Transverse colon (tissue), 4 donors: ENCODE results near the gene UNC5B. TPM values are rescaled to one million over a fixed set of nuclear protein-coding genes. Genes with fewer than 3 reads are reported as not detected.

ENCODE experiments used
- DNase-seq: peaks from one replicate; pipeline ENCODE4 v3.0.0-alpha.2; 2019
- H3K27ac ChIP-seq, 4 donors: fragments of 200-600 bp; sonication (generic); 2 replicates each; pipeline ENCODE4 v1.5.1; 2016 to 2018; ENCODE audit warnings: inconsistent platforms in 4 of 4
- H3K27me3 ChIP-seq: fragments of 200-600 bp; sonication (generic); 2 replicates; pipeline ENCODE4 v1.5.1; 2017; ENCODE audit warnings: inconsistent platforms
- H3K36me3 ChIP-seq, 4 donors: fragments of 200-600 bp; sonication (generic); 2 replicates each; pipeline ENCODE4 v1.5.1; 2017 to 2019; ENCODE audit warnings: inconsistent platforms in 4 of 4
- H3K4me1 ChIP-seq, 4 donors: fragments of 200-600 bp; sonication (generic); 2 replicates each; pipeline ENCODE4 v1.5.1; 2017 to 2020; ENCODE audit warnings: inconsistent platforms in 4 of 4
- H3K4me3 ChIP-seq, 4 donors: fragments of 200-600 bp; sonication (generic); 1 replicate in 1 of 4; 2 replicates in 3 of 4; pipeline versions ENCODE4 v1.5.1 to v1.6.1; 2017 to 2019; ENCODE audit warnings: inconsistent platforms in 4 of 4
- H3K9me3 ChIP-seq, 2 donors: fragments of 200-600 bp; sonication (generic); 2 replicates each; pipeline ENCODE4 v1.5.1; 2017 to 2019; ENCODE audit warnings: inconsistent platforms in 2 of 2
- EP300 ChIP-seq: sonication (generic); formaldehyde crosslinking; IDR thresholded peaks from one replicate; pipeline ENCODE4 v1.6.1; 2017; ENCODE audit warnings: antibody characterized with exemption, low read depth
- POLR2A ChIP-seq: fragments of 450-650 bp; IDR thresholded peaks from one replicate; pipeline ENCODE4 v1.6.1; 2016; ENCODE audit warnings: antibody characterized with exemption, mild to moderate bottlenecking, moderate library complexity
- POLR2AphosphoS5 ChIP-seq, 3 donors: sonication (generic); formaldehyde crosslinking; IDR thresholded peaks; one replicate each; pipeline ENCODE4 v1.6.1; 2016; ENCODE audit warnings: antibody characterized with exemption in 3 of 3
- WGBS, 2 donors: methylation state at CpG; one replicate each; pipeline ENCODE4 v1.1.5; 2018; ENCODE audit warnings: low coverage in 1 of 2; 5-methylcytosine and 5-hydroxymethylcytosine counted together
- in situ Hi-C, 4 donors: fragments of 200-750 bp; cut with MboI; loops; one replicate each; pipeline versions ENCODE4 v1.15.0 to v1.15.1; 2017; ENCODE audit warnings: low sequenced_read_pairs in 3 of 4, low pct_ligation_motif_present in 1 of 4, low pct_unique_long_range_greater_than_20kb in 1 of 4
- intact Hi-C: fragments of 100-400 bp; cut with DNase I; formaldehyde crosslinking; loops from one replicate; pipeline ENCODE4 v1.15.1; 2023; ENCODE audit warnings: low total_unique reads
- total RNA-seq, 4 donors: library from RNA; depleted of rRNA; stranded (reverse); fragments of >200 nt; gene quantifications; one replicate each; pipeline ENCODE4 v1.1.0, GENCODE V29; 2016
- TF ChIP-seq, protein P1 (sequence below), 5 experiments: fragments of 200-600 bp in 3 of 5; fragments of 450-650 bp in 2 of 5; sonication (generic) in 3 of 5; IDR thresholded peaks; 1 replicate in 2 of 5; 2 replicates in 3 of 5; pipeline ENCODE4 v1.5.1; 2016 to 2017; ENCODE audit warnings: antibody characterized with exemption in 5 of 5, inconsistent platforms in 3 of 5, mild to moderate bottlenecking in 2 of 5, moderate library complexity in 1 of 5

The UNC5B gene
- total RNA-seq, 4 donors from 2014 or later: 12.3 to 74.1 (median 41.2) TPM

DNA sequence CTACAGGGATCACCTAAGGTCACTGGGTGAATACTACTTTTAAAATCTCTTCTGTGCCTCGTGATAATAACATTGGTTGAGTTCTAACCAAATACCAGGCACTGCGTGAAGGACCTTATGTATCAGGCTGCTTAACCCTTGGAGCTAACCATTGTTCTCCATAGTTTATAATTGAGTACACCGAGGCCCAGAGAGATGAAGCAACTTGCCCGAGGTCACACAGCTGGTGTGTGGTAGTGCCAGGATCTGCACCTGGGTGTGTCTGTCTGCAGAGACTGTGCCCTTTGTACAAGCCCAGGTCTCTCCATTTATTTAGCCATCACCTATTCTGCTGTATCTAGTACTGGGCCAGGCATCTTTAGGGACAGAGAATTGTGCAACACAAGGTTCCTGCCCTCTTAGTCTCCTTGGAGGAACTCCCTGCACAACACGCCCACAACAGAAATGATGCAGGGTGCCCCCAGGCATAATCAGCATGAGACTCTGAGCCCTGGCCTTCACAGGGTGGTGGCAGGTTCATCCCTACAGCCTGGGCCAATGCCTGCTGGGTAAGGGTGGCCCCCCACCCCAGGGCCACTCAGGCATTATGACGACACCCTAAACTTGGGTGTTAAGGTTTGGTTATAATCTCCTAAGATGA, 31.5 kb downstream of the UNC5B start:
- DNase-seq: peak; percentile 72
- intact Hi-C loops: no loop called here
- WGBS, 2 donors: 17 to 54% methylated on average over 2 to 6 of the region's 6 CpGs

DNA sequence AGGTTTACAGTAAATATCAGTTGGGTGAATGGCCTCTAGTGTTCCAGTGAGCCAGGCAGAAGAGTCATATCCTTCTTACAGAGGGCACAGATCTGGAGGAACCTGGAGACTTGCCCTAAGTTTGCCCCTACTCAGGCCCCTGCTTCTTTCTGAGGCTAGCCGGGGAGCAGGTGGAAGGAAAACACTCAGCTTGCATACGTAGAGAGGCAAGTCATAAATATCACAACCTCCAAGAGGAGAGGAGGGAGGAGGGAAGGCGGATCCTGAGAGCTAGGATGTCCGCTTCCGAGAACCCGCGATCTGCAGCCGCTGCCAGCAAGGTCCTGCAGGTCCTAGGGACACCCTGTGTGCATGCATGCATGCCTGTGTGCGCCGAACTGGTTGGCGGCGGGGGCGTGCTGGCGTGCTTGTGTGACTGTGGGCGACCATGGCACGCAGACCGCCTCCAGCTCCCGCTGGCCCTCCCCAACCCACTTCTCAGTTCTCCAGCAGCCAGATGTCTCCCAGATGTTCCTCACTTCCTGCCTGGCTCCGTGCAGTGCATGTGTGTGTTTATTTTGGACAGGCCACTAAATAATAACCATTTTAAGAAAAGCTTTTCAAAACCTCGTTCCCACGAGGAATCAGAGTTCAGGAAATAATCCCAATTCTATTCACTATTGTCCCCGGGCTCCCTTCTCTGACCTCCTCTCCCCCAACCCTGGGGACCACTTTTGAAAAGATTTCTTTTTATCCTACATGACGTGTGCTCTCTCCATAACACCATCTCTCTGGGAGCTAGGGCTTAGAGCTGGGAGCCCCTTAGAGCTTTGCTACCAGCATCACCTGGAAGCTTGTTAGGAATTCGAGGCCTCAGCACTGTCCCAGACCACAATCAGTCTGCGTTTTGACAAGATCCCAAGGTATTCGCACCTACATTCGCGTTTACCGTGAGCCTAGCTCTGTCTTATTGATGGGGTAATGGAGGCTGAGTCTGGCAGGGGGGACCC, 32.4 kb downstream of the UNC5B start:
- TF ChIP-seq POLR2AphosphoS5 (IDR thresholded peaks at IDR 0.05) (peak in 2 of 3 donors; percentile 64 to 73), POLR2A (peak; percentile 31), EP300 (no peak)
- DNase-seq: no peak
- H3K4me3 ChIP-seq: peak overlapping the region in 2 of 4 donors; percentile 13 to 25
- in situ Hi-C loops: no loop called here
- intact Hi-C loops: no loop called here
- H3K4me1 ChIP-seq: peaks cover 48 to 81% (median 57%) of the 10 kb centered on the region in 4 donors
- no peaks in the 10 kb centered on the region for H3K36me3 ChIP-seq
- H3K9me3 ChIP-seq: no peaks in the 10 kb centered on the region
- H3K27me3 ChIP-seq: no peaks in the 10 kb centered on the region
- H3K27ac ChIP-seq: peak overlapping the region; percentile 80 to 92 (median 90)
- WGBS, 2 donors: 4 to 28% methylated on average over 4 to 29 of the region's 29 CpGs

More for the DNA sequence above, 31.5 kb downstream of the UNC5B start:
- no peaks in the 10 kb centered on the region for H3K36me3 ChIP-seq
- TF ChIP-seq POLR2AphosphoS5 (IDR thresholded peaks at IDR 0.05) (peak in 1 of 3 donors; percentile 33), POLR2A (no peak)
- H3K9me3 ChIP-seq: no peaks in the 10 kb centered on the region
- peak overlapping the region; percentile 80 to 92 (median 90) for H3K27ac ChIP-seq
- peaks cover 48 to 77% (median 54%) of the 10 kb centered on the region in 4 donors for H3K4me1 ChIP-seq
- H3K27me3 ChIP-seq: no peaks in the 10 kb centered on the region
- no peak overlapping the region for H3K4me3 ChIP-seq
- in situ Hi-C loops: no loop called here

DNA sequence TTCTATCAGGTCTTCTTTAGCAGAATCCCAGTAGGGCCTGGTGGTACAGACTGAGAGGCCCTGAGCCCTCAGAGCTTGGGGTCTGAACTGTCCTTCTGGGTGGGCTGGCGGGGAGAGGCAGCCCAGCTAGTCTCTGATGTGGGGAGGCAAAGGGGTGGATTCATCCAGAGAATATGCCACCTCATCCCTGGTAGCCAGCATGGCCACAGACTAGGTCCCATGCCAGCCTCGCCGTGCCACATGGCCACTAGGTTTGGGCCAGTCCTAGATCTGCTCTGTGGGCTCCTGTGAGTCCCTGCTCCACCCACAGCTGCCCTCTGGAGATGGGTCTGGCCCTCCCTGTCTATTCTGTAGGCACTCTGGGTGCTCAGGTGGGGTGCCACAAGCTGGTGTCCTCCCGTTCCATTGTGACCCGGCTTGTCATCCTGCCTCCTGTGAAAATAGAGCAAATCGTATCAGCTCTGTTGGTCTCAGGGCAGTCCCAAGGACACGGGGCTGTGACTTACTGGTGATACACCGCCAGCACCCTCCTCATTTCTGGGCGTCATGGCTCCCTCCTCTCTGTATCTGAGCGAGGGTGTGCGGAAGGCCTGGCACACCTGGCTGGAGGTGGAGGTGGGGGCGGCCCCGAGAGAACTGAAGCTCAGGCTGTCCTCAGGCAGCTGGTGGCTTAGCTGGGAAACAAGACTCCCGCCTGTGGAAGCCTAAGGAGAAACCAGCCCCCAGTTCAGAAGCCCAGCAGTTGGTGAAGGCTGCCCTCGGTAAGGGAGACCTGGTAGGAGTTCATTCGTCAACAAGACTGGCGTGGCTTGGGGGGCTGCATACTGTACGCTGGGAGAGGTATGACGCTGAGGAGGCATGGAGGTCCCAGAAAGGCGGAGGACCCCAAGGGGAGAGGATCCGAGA, 33.3 kb downstream of the UNC5B start:
- H3K4me1 ChIP-seq: peaks cover 48 to 80% (median 57%) of the 10 kb centered on the region in 4 donors
- in situ Hi-C loops: no loop called here
- intact Hi-C loops: no loop called here

DNA sequence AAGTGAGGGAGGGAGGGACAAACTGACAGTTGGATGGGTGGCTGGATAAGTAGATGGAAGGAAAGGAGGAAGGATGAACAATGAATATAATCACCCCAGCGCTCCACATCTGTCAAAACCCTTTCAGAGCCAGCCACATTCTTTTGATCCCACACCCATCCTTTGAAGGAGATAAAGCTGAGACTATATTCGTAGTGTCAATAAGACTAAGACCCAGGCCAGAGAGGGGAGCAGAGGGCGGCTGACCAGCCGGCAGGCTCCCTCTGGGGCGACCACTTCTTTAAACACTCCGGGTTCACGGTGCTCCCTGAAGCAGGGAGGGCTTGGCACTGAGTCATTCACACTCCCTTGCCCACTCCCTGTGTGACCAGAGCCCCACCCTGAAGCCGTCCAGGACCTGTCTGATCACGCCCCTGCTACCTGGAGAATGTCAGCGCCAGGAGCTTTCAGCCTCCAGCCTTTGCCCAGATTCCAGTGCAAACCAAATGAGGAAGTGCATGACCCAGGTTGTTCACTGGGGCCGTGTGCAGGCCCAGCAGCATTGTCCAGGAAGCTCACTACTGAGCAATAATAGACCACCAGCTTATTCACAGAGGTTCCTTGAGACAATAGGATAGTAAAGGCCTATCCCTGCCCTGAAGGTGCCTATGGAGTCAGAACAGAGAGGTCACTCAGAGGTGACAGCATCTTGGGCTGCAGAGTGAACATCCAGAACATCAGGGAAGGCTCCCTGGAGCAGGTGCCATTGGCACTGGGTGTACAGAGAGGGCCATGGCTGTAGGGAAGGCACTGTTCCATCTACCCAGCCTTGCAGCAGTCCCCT, 34.4 kb downstream of the UNC5B start:
- Histone ChIP-seq H3K36me3 (no peaks in the 10 kb centered on the region), H3K27me3 (no peaks in the 10 kb centered on the region), H3K4me3 (no peak overlapping the region), H3K27ac (peak overlapping the region; percentile 80 to 92 (median 90)), H3K4me1 (peaks cover 53 to 78% (median 62%) of the 10 kb centered on the region in 4 donors), H3K9me3 (no peaks in the 10 kb centered on the region)
- intact Hi-C loops: no loop called here
- TF ChIP-seq EP300: no peak
- TF ChIP-seq, protein P1, sequence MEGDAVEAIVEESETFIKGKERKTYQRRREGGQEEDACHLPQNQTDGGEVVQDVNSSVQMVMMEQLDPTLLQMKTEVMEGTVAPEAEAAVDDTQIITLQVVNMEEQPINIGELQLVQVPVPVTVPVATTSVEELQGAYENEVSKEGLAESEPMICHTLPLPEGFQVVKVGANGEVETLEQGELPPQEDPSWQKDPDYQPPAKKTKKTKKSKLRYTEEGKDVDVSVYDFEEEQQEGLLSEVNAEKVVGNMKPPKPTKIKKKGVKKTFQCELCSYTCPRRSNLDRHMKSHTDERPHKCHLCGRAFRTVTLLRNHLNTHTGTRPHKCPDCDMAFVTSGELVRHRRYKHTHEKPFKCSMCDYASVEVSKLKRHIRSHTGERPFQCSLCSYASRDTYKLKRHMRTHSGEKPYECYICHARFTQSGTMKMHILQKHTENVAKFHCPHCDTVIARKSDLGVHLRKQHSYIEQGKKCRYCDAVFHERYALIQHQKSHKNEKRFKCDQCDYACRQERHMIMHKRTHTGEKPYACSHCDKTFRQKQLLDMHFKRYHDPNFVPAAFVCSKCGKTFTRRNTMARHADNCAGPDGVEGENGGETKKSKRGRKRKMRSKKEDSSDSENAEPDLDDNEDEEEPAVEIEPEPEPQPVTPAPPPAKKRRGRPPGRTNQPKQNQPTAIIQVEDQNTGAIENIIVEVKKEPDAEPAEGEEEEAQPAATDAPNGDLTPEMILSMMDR (IDR thresholded peaks at IDR 0.05): no peak
- TF ChIP-seq POLR2AphosphoS5 (IDR thresholded peaks at IDR 0.05): peak; percentile 30 to 85 (median 75)
- peak; percentile 73 for TF ChIP-seq POLR2A
- 49 to 50% methylated on average over 2 to 11 of the region's 11 CpGs for WGBS, 2 donors
- DNase-seq: peak; percentile 93
- in situ Hi-C loops: no loop called here

More for the DNA sequence above, 33.3 kb downstream of the UNC5B start:
- DNase-seq: no peak
- 65 to 85% methylated on average over 4 to 18 of the region's 21 CpGs for WGBS, 2 donors
- Histone ChIP-seq H3K27ac (peak overlapping the region; percentile 80 to 92 (median 90)), H3K9me3 (no peaks in the 10 kb centered on the region), H3K36me3 (no peaks in the 10 kb centered on the region), H3K4me3 (no peak overlapping the region), H3K27me3 (no peaks in the 10 kb centered on the region)
- no peak for TF ChIP-seq POLR2AphosphoS5 (IDR thresholded peaks at IDR 0.05)
- no peak for TF ChIP-seq POLR2A
- no peak for TF ChIP-seq EP300
- TF ChIP-seq, protein P1 (IDR thresholded peaks at IDR 0.05): no peak
